ENCODE measurements around the gene TEX51.

The TEX51 gene

GRCh38 chr2:126858991-126859390 is 39.7 kb upstream of the TEX51 start:
- no peak for TF ChIP-seq ESRRG (CRISPR knock-in tag; IDR thresholded peaks at IDR 0.05)
- no peak for TF ChIP-seq ZNF565 (CRISPR knock-in tag; conservative IDR thresholded peaks at IDR 0.05; ENCODE audit: low read depth)
- TF ChIP-seq TSHZ2 (CRISPR knock-in tag; IDR thresholded peaks at IDR 0.05), result no peak
- TF ChIP-seq ISL1 (CRISPR knock-in tag; IDR thresholded peaks at IDR 0.05), result no peak
- TF ChIP-seq ARNTL (CRISPR knock-in tag; IDR thresholded peaks at IDR 0.05; ENCODE audit: borderline replicate concordance, low read depth), result no peak
- TF ChIP-seq, protein P1, sequence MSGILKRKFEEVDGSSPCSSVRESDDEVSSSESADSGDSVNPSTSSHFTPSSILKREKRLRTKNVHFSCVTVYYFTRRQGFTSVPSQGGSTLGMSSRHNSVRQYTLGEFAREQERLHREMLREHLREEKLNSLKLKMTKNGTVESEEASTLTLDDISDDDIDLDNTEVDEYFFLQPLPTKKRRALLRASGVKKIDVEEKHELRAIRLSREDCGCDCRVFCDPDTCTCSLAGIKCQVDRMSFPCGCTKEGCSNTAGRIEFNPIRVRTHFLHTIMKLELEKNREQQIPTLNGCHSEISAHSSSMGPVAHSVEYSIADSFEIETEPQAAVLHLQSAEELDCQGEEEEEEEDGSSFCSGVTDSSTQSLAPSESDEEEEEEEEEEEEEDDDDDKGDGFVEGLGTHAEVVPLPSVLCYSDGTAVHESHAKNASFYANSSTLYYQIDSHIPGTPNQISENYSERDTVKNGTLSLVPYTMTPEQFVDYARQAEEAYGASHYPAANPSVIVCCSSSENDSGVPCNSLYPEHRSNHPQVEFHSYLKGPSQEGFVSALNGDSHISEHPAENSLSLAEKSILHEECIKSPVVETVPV (CRISPR knock-in tag; IDR thresholded peaks at IDR 0.05), result no peak
- TF ChIP-seq PPARA (CRISPR knock-in tag; IDR thresholded peaks at IDR 0.05; ENCODE audit: borderline replicate concordance), result no peak
- no peak for TF ChIP-seq CREB5 (CRISPR knock-in tag; IDR thresholded peaks at IDR 0.05; ENCODE audit: low read depth)
- no peak for TF ChIP-seq ZNF8 (CRISPR knock-in tag; IDR thresholded peaks at IDR 0.05)
- TF ChIP-seq ZFP30 (CRISPR knock-in tag; IDR thresholded peaks at IDR 0.05), result no peak
- TF ChIP-seq GLIS3 (CRISPR knock-in tag; IDR thresholded peaks at IDR 0.05), result no peak
- no peak for TF ChIP-seq TCF4 (CRISPR knock-in tag; IDR thresholded peaks at IDR 0.05; ENCODE audit: borderline replicate concordance)
- TF ChIP-seq ZFP3 (CRISPR knock-in tag; IDR thresholded peaks at IDR 0.05), result no peak
- TF ChIP-seq TOX (CRISPR knock-in tag; IDR thresholded peaks at IDR 0.05; ENCODE audit: borderline replicate concordance), result no peak
- no peak for TF ChIP-seq ZNF70 (CRISPR knock-in tag; IDR thresholded peaks at IDR 0.05)
- no peak for TF ChIP-seq CSDC2 (CRISPR knock-in tag; IDR thresholded peaks at IDR 0.05)
- TF ChIP-seq BACH2 (CRISPR knock-in tag; IDR thresholded peaks at IDR 0.05; ENCODE audit: borderline replicate concordance), result no peak
- no peak for ATAC-seq

DNA sequence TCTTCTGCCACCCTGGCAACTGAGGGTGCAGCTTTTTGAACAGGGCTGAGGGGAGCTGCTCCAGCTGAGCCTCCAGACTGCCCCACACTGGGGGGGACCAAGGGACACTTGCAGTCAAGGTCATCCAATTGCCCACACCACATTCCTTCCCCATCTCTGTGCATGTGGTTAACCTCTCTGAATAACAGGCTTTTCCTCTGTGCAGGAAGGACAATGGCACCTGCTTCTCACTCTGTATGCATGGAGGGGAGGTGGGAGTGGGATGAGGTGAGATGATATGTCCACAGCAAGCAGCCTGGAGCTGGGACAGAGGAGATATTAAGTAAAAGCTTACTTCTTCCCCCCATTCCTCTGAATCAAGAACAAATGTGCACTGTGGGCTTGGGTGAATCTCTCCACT is 39.1 kb upstream of the TEX51 start:
- TF ChIP-seq PPARA (CRISPR knock-in tag; IDR thresholded peaks at IDR 0.05; ENCODE audit: borderline replicate concordance) (no peak), ZNF565 (CRISPR knock-in tag; conservative IDR thresholded peaks at IDR 0.05; ENCODE audit: low read depth) (no peak), SNAI2 (CRISPR knock-in tag; IDR thresholded peaks at IDR 0.05) (no peak)
- ATAC-seq, result no peak

GRCh38 chr2:126860385-126860784 is 38.3 kb upstream of the TEX51 start:
- ATAC-seq, result no peak
- no peak for TF ChIP-seq ZNF565 (CRISPR knock-in tag; conservative IDR thresholded peaks at IDR 0.05; ENCODE audit: low read depth)
- TF ChIP-seq PPARA (CRISPR knock-in tag; IDR thresholded peaks at IDR 0.05; ENCODE audit: borderline replicate concordance), result no peak
- no peak for TF ChIP-seq ISL1 (CRISPR knock-in tag; IDR thresholded peaks at IDR 0.05)
- no peak for TF ChIP-seq OSR1 (CRISPR knock-in tag; IDR thresholded peaks at IDR 0.05)

DNA sequence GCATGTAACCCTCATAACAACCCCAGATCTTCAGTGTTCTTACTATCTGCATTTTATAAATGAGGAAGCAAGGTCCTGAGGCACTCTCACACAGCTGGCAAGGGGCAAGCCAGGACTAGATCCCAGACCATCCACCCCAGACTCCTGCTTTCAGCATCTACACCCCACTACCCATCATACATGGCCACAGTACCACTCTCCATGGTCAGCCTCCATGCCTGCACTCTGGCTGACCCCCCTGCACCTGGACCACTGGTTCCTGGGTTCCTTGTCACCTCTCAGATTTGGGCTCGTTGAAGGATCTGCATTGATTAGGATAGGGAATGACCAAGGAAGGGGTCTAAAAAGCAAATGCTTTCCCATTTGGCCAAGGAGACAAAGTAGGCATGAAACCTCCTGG is 36.0 kb upstream of the TEX51 start:
- no peak for ATAC-seq

More for the DNA sequence above, 36.0 kb upstream of the TEX51 start:
- TF ChIP-seq ARNTL (CRISPR knock-in tag; IDR thresholded peaks at IDR 0.05; ENCODE audit: borderline replicate concordance, low read depth) (no peak), ESRRG (CRISPR knock-in tag; IDR thresholded peaks at IDR 0.05) (no peak), CSDC2 (CRISPR knock-in tag; IDR thresholded peaks at IDR 0.05) (no peak), ISL1 (CRISPR knock-in tag; IDR thresholded peaks at IDR 0.05) (no peak), TOX (CRISPR knock-in tag; IDR thresholded peaks at IDR 0.05; ENCODE audit: borderline replicate concordance) (no peak), ZNF565 (CRISPR knock-in tag; conservative IDR thresholded peaks at IDR 0.05; ENCODE audit: low read depth) (no peak), GLIS3 (CRISPR knock-in tag; IDR thresholded peaks at IDR 0.05) (no peak), PPARA (CRISPR knock-in tag; IDR thresholded peaks at IDR 0.05; ENCODE audit: borderline replicate concordance) (no peak)
- TF ChIP-seq, protein P2, sequence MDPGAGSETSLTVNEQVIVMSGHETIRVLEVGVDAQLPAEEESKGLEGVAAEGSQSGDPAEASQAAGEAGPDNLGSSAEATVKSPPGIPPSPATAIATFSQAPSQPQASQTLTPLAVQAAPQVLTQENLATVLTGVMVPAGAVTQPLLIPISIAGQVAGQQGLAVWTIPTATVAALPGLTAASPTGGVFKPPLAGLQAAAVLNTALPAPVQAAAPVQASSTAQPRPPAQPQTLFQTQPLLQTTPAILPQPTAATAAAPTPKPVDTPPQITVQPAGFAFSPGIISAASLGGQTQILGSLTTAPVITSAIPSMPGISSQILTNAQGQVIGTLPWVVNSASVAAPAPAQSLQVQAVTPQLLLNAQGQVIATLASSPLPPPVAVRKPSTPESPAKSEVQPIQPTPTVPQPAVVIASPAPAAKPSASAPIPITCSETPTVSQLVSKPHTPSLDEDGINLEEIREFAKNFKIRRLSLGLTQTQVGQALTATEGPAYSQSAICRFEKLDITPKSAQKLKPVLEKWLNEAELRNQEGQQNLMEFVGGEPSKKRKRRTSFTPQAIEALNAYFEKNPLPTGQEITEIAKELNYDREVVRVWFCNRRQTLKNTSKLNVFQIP (CRISPR knock-in tag; IDR thresholded peaks at IDR 0.05; ENCODE audit: borderline replicate concordance, low read depth), result no peak
- TF ChIP-seq, protein P3, sequence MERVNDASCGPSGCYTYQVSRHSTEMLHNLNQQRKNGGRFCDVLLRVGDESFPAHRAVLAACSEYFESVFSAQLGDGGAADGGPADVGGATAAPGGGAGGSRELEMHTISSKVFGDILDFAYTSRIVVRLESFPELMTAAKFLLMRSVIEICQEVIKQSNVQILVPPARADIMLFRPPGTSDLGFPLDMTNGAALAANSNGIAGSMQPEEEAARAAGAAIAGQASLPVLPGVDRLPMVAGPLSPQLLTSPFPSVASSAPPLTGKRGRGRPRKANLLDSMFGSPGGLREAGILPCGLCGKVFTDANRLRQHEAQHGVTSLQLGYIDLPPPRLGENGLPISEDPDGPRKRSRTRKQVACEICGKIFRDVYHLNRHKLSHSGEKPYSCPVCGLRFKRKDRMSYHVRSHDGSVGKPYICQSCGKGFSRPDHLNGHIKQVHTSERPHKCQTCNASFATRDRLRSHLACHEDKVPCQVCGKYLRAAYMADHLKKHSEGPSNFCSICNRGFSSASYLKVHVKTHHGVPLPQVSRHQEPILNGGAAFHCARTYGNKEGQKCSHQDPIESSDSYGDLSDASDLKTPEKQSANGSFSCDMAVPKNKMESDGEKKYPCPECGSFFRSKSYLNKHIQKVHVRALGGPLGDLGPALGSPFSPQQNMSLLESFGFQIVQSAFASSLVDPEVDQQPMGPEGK (CRISPR knock-in tag; IDR thresholded peaks at IDR 0.05; ENCODE audit: borderline replicate concordance), result no peak

All from SK-N-SH treated with all-trans-retinoic acid at 6 μM for 48 hours (cell line).